Activated CD4-positive, alpha-beta memory T cell treated with anti-CD3 and anti-CD28 coated beads for 36 hours (primary cell): Measurements from ENCODE around the gene BLOC1S6. TPM values are rescaled to one million over a fixed set of nuclear protein-coding genes. Genes with fewer than 3 reads are reported as not detected.

Source experiments
- CTCF ChIA-PET: fragments of 350-600 bp; sonication (Branson Sonifier 250); formaldehyde crosslinking; loops from one replicate; lab custom pipeline; 2021; ENCODE audit warnings: antibody characterized with exemption, inconsistent platforms; lab: Charles Lee
- POLR2A ChIA-PET: fragments of 350-600 bp; sonication (Branson Sonifier 250); formaldehyde crosslinking; loops from one replicate; lab custom pipeline; 2021; ENCODE audit warnings: antibody characterized with exemption; lab: Charles Lee
- DNase-seq: peaks from one replicate; pipeline ENCODE4 v3.0.0-alpha.2; 2020
- H3K27ac Mint-ChIP-seq: one replicate; pipeline ENCODE4 v1.8.0; 2021; ENCODE audit warnings: mixed read lengths
- H3K27me3 Mint-ChIP-seq: one replicate; pipeline ENCODE4 v1.8.0; 2021; ENCODE audit warnings: mixed read lengths
- H3K36me3 Mint-ChIP-seq: one replicate; pipeline ENCODE4 v1.8.0; 2021; ENCODE audit warnings: mixed read lengths
- H3K4me1 Mint-ChIP-seq: one replicate; pipeline ENCODE4 v1.8.0; 2021; ENCODE audit warnings: low read depth, mixed read lengths
- H3K4me3 Mint-ChIP-seq: one replicate; pipeline ENCODE4 v1.8.0; 2021; ENCODE audit warnings: mild to moderate bottlenecking, mixed read lengths
- H3K9me3 Mint-ChIP-seq: one replicate; pipeline ENCODE4 v1.8.0; 2021; ENCODE audit warnings: mixed read lengths
- intact Hi-C: fragments of 100-400 bp; cut with micrococcal nuclease; formaldehyde crosslinking; loops from one replicate; pipeline ENCODE4 v1.15.1; 2023
- total RNA-seq, 2 experiments: library from RNA; stranded (reverse); gene quantifications; one replicate each; pipeline ENCODE4 v1.2.3, GENCODE V29; 2021

BLOC1S6 gene
- total RNA-seq, 2 experiments from 2014 or later, result 48.5 to 49.4 TPM

GRCh38 chr15:45630917-45631691 is 43.9 kb downstream of the BLOC1S6 start:
- H3K9me3 Mint-ChIP-seq, result peaks cover 13% of the 10 kb centered on the region
- ChIA-PET CTCF (interaction anchor here (1.1 to 1.4 kb wide), 2 partner anchors 17 to 173 kb away, joined by 3 read pairs; no protein-coding TSS in a partner anchor), POLR2A (no interaction called here)
- H3K36me3 Mint-ChIP-seq, result peaks cover 6% of the 10 kb centered on the region
- no peak overlapping the region for H3K4me3 Mint-ChIP-seq
- no peak for DNase-seq
- no peaks in the 10 kb centered on the region for H3K27me3 Mint-ChIP-seq
- intact Hi-C loops, result no loop called here
- no peak overlapping the region for H3K27ac Mint-ChIP-seq
- peaks cover 12% of the 10 kb centered on the region for H3K4me1 Mint-ChIP-seq

- intact Hi-C loops, result no loop called here
- peaks cover 13% of the 10 kb centered on the region for H3K4me1 Mint-ChIP-seq
- no peak overlapping the region for H3K27ac Mint-ChIP-seq
- ChIA-PET POLR2A (no interaction called here), CTCF (interaction anchor here (1.1 kb wide), 1 partner anchor 174 kb away, joined by 3 read pairs; no protein-coding TSS in a partner anchor)
- H3K9me3 Mint-ChIP-seq, result peaks cover 8% of the 10 kb centered on the region
- H3K27me3 Mint-ChIP-seq, result no peaks in the 10 kb centered on the region
- DNase-seq, result no peak
- no peak overlapping the region for H3K4me3 Mint-ChIP-seq
- H3K36me3 Mint-ChIP-seq, result peaks cover 7% of the 10 kb centered on the region
These were observed 44.6 kb downstream of the BLOC1S6 start for GRCh38 chr15:45631776-45632175.

GRCh38 chr15:45634432-45635190 is 47.4 kb downstream of the BLOC1S6 start, which contains the start of gene SQOR:
SQOR (plus strand) TSS chr15:45635029; CDS start chr15:45658924, 23,895 bp downstream.
- intact Hi-C loops, result loop anchor here (1.0 to 5.0 kb wide), 4 partner anchors 16 to 112 kb away; partner anchors contain the start of genes BLOC1S6 and SLC30A4
- POLR2A ChIA-PET, result interaction anchor here (0.5 to 4.8 kb wide), 7 partner anchors 11 to 48 kb away, joined by 3 to 55 read pairs (median 3); partner anchors contain the start of gene BLOC1S6
- peak within 1 kb of the TSS; percentile 96 for H3K27ac Mint-ChIP-seq
- H3K27me3 Mint-ChIP-seq, result no peaks in the 10 kb centered on the region
- H3K36me3 Mint-ChIP-seq, result peaks cover 31% of the 10 kb centered on the region
- peak; percentile 84 for DNase-seq
- H3K9me3 Mint-ChIP-seq, result no peaks in the 10 kb centered on the region
- H3K4me3 Mint-ChIP-seq, result peak within 1 kb of the TSS; percentile 99
- CTCF ChIA-PET, result interaction anchor here (1.0 to 2.2 kb wide), 6 partner anchors 10 to 176 kb away, joined by 4 to 14 read pairs (median 6); partner anchors contain the start of gene BLOC1S6
- H3K4me1 Mint-ChIP-seq, result peaks cover 41% of the 10 kb centered on the region

- peaks cover 37% of the 10 kb centered on the region for H3K36me3 Mint-ChIP-seq
- H3K9me3 Mint-ChIP-seq, result no peaks in the 10 kb centered on the region
- H3K4me1 Mint-ChIP-seq, result peaks cover 47% of the 10 kb centered on the region
- peak; percentile 81 for DNase-seq
- peak overlapping the region; percentile 99 for H3K4me3 Mint-ChIP-seq
- peak overlapping the region; percentile 96 for H3K27ac Mint-ChIP-seq
- no peaks in the 10 kb centered on the region for H3K27me3 Mint-ChIP-seq
- intact Hi-C loops, result loop anchor here (1.0 to 5.0 kb wide), 4 partner anchors 16 to 113 kb away; partner anchors contain the start of genes BLOC1S6 and SLC30A4
- CTCF ChIA-PET, result interaction anchor here (1.0 to 2.2 kb wide), 6 partner anchors 9 to 177 kb away, joined by 4 to 14 read pairs (median 6); partner anchors contain the start of gene BLOC1S6
- POLR2A ChIA-PET, result interaction anchor here (0.9 to 4.8 kb wide), 4 partner anchors 10 to 47 kb away, joined by 3 to 55 read pairs (median 3); no protein-coding TSS in a partner anchor
These were observed 48.0 kb downstream of the BLOC1S6 start for GRCh38 chr15:45635191-45635638.

- CTCF ChIA-PET, result interaction anchor here (1.3 to 2.2 kb wide), 4 partner anchors 8 to 178 kb away, joined by 4 to 14 read pairs (median 10); no protein-coding TSS in a partner anchor
- H3K36me3 Mint-ChIP-seq, result peaks cover 39% of the 10 kb centered on the region
These were observed 48.6 kb downstream of the BLOC1S6 start for GRCh38 chr15:45635763-45636292.

GRCh38 chr15:45637141-45637540 is 50.0 kb downstream of the BLOC1S6 start:
- H3K36me3 Mint-ChIP-seq, result peaks cover 41% of the 10 kb centered on the region
- peaks cover 62% of the 10 kb centered on the region for H3K4me1 Mint-ChIP-seq
- H3K4me3 Mint-ChIP-seq, result peak overlapping the region; percentile 74
- H3K27ac Mint-ChIP-seq, result peak overlapping the region; percentile 97
- intact Hi-C loops, result loop anchor here (1.0 to 5.0 kb wide), 2 partner anchors 8 to 115 kb away; partner anchors contain the start of gene SLC30A4
- H3K27me3 Mint-ChIP-seq, result no peaks in the 10 kb centered on the region
- DNase-seq, result no peak
- ChIA-PET POLR2A (interaction anchor here (1.0 to 4.8 kb wide), 3 partner anchors 8 to 50 kb away, joined by 3 to 55 read pairs (median 8); partner anchors contain the start of gene BLOC1S6), CTCF (interaction anchor here (0.7 to 1.9 kb wide), 9 partner anchors 8 to 206 kb away, joined by 3 to 11 read pairs (median 5); partner anchors contain the start of gene BLOC1S6)
- no peaks in the 10 kb centered on the region for H3K9me3 Mint-ChIP-seq

More at GRCh38 chr15:45635763-45636292, 48.6 kb downstream of the BLOC1S6 start:
- DNase-seq, result no peak
- Mint-ChIP-seq H3K27ac (peak overlapping the region; percentile 96), H3K9me3 (no peaks in the 10 kb centered on the region), H3K27me3 (no peaks in the 10 kb centered on the region), H3K4me1 (peaks cover 53% of the 10 kb centered on the region), H3K4me3 (peak overlapping the region; percentile 99)
- POLR2A ChIA-PET, result interaction anchor here (0.9 to 4.8 kb wide), 2 partner anchors 10 to 13 kb away, joined by 3 to 55 read pairs; no protein-coding TSS in a partner anchor
- intact Hi-C loops, result loop anchor here (1.0 to 5.0 kb wide), 4 partner anchors 15 to 114 kb away; partner anchors contain the start of genes BLOC1S6 and SLC30A4

GRCh38 chr15:45637552-45638033 is 50.4 kb downstream of the BLOC1S6 start:
- peak overlapping the region; percentile 74 for H3K4me3 Mint-ChIP-seq
- CTCF ChIA-PET, result interaction anchor here (0.7 to 1.9 kb wide), 9 partner anchors 8 to 207 kb away, joined by 3 to 11 read pairs (median 5); partner anchors contain the start of gene BLOC1S6
- H3K36me3 Mint-ChIP-seq, result peaks cover 43% of the 10 kb centered on the region
- peak; percentile 77 for DNase-seq
- H3K27me3 Mint-ChIP-seq, result no peaks in the 10 kb centered on the region
- POLR2A ChIA-PET, result interaction anchor here (1.0 to 4.8 kb wide), 3 partner anchors 8 to 50 kb away, joined by 3 to 55 read pairs (median 8); partner anchors contain the start of gene BLOC1S6
- peaks cover 64% of the 10 kb centered on the region for H3K4me1 Mint-ChIP-seq
- peak overlapping the region; percentile 97 for H3K27ac Mint-ChIP-seq
- intact Hi-C loops, result loop anchor here (1.0 to 5.0 kb wide), 2 partner anchors 8 to 115 kb away; partner anchors contain the start of gene SLC30A4
- no peaks in the 10 kb centered on the region for H3K9me3 Mint-ChIP-seq

- H3K4me3 Mint-ChIP-seq, result no peak overlapping the region
- H3K36me3 Mint-ChIP-seq, result peaks cover 55% of the 10 kb centered on the region
- intact Hi-C loops, result no loop called here
- no peaks in the 10 kb centered on the region for H3K9me3 Mint-ChIP-seq
- H3K27me3 Mint-ChIP-seq, result no peaks in the 10 kb centered on the region
- H3K27ac Mint-ChIP-seq, result peak overlapping the region; percentile 97
- no peak for DNase-seq
- ChIA-PET CTCF (interaction anchor here (0.5 to 2.3 kb wide), 2 partner anchors 9 to 135 kb away, joined by 3 to 7 read pairs; no protein-coding TSS in a partner anchor), POLR2A (interaction anchor here (0.6 to 1.0 kb wide), 2 partner anchors 88 to 238 kb away, joined by 3 read pairs; a partner anchor contains a TSS)
- peaks cover 91% of the 10 kb centered on the region for H3K4me1 Mint-ChIP-seq
These were observed 53.4 kb downstream of the BLOC1S6 start for GRCh38 chr15:45640616-45641015.

- no peaks in the 10 kb centered on the region for H3K27me3 Mint-ChIP-seq
- peak overlapping the region; percentile 97 for H3K27ac Mint-ChIP-seq
- intact Hi-C loops, result no loop called here
- POLR2A ChIA-PET, result interaction anchor here (0.9 to 1.1 kb wide), 2 partner anchors 21 to 238 kb away, joined by 3 read pairs; no protein-coding TSS in a partner anchor
- CTCF ChIA-PET, result interaction anchor here (0.5 to 2.3 kb wide), 3 partner anchors 8 to 134 kb away, joined by 3 to 7 read pairs (median 3); no protein-coding TSS in a partner anchor
- peak overlapping the region; percentile 11 for H3K4me3 Mint-ChIP-seq
- H3K36me3 Mint-ChIP-seq, result peaks cover 55% of the 10 kb centered on the region
- H3K4me1 Mint-ChIP-seq, result peaks cover 97% of the 10 kb centered on the region
- DNase-seq, result peak; percentile 33
- no peaks in the 10 kb centered on the region for H3K9me3 Mint-ChIP-seq
These were observed 54.2 kb downstream of the BLOC1S6 start for GRCh38 chr15:45641374-45641781.
